GM12865 (cell line): ENCODE results near the gene GSK3A.

Experiments
- DNase-seq: peaks from one replicate; pipeline ENCODE4 v3.0.0; 2010; ENCODE audit warnings: low read depth
- H3K4me3 ChIP-seq: 2 replicates; pipeline ENCODE4 v1.5.1; 2011; ENCODE audit warnings: mild to moderate bottlenecking, low read depth, low read length, control low read depth
- CTCF ChIP-seq: IDR thresholded peaks from 2 replicates; pipeline ENCODE4 v1.5.1; 2011; ENCODE audit warnings: low read length, control low read depth, low read depth, inconsistent platforms; ENCODE audit not compliant: insufficient read depth; ENCODE audit errors: missing control alignments

GSK3A gene

GRCh38 chr19:42201489-42202289 is 40.7 kb downstream of the GSK3A start:
- no peak for TF ChIP-seq CTCF
- DNase-seq: peak; percentile 78
- peak overlapping the region; percentile 29 for H3K4me3 ChIP-seq

GRCh38 chr19:42200116-42200715 is 42.2 kb downstream of the GSK3A start:
- no peak for DNase-seq
- TF ChIP-seq CTCF: no peak
- H3K4me3 ChIP-seq: peak overlapping the region; percentile 60

GRCh38 chr19:42199440-42200115 is 42.8 kb downstream of the GSK3A start:
- peak; percentile 60 for TF ChIP-seq CTCF
- H3K4me3 ChIP-seq: peak overlapping the region; percentile 60
- DNase-seq: peak; percentile 89

- DNase-seq: peak; percentile 85
- no peak for TF ChIP-seq CTCF
- H3K4me3 ChIP-seq: peak overlapping the region; percentile 60
Measured at GRCh38 chr19:42198676-42199439, 43.5 kb downstream of the GSK3A start.

- peak; percentile 14 for DNase-seq
- H3K4me3 ChIP-seq: no peak overlapping the region
- no peak for TF ChIP-seq CTCF
Measured at GRCh38 chr19:42197375-42197817, 45.0 kb downstream of the GSK3A start.

- H3K4me3 ChIP-seq: no peak overlapping the region
Measured at GRCh38 chr19:42196011-42197001, 46.1 kb downstream of the GSK3A start.

More at GRCh38 chr19:42196011-42197001, 46.1 kb downstream of the GSK3A start:
- DNase-seq: no peak
- TF ChIP-seq CTCF: no peak
